ENCODE results near the gene UTY.

The UTY gene

DNA sequence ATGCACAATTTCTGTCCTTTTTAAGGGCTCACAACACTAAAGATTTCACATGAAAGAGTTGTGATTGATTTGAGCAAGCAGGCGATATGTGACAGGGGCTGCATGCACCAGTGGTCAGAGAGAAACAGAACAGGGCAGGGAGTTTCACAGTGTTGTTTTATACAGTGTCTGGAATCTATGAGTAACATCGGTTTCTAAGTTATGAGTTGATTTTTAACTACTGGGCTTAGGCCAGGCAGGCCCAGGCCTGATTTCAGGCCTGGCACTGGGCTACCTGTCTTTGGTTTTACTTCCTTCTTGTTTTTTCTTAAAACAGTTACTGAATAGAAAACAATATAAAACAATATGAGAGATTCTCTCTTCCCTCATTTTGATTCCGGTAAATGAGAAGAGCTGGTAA lies 13.9 kb upstream of the UTY start (continued):
- TF ChIP-seq SNAI2 (CRISPR knock-in tag; IDR thresholded peaks at IDR 0.05): no peak

DNA sequence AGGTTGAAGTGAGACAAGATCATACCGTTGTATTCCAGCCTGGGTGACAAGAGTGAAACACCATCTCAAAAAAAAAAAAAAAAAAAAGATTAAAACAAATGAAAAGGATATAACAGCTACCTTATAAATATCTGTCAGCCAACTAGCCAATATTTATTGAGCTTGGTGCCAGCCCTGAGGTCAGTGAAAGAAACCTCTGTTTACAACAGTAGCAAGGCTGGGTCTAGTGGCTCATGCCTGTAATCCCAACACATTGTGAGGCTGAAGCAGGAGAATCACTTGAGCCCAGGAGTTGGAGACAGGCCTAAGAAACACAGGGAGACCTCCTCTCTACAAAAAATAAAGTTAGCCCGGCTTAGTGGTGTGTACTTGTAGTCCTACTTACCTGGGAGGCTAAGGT lies 12.6 kb upstream of the UTY start:
- ATAC-seq: no peak
- TF ChIP-seq, protein P1, sequence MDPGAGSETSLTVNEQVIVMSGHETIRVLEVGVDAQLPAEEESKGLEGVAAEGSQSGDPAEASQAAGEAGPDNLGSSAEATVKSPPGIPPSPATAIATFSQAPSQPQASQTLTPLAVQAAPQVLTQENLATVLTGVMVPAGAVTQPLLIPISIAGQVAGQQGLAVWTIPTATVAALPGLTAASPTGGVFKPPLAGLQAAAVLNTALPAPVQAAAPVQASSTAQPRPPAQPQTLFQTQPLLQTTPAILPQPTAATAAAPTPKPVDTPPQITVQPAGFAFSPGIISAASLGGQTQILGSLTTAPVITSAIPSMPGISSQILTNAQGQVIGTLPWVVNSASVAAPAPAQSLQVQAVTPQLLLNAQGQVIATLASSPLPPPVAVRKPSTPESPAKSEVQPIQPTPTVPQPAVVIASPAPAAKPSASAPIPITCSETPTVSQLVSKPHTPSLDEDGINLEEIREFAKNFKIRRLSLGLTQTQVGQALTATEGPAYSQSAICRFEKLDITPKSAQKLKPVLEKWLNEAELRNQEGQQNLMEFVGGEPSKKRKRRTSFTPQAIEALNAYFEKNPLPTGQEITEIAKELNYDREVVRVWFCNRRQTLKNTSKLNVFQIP (CRISPR knock-in tag; IDR thresholded peaks at IDR 0.05; ENCODE audit: borderline replicate concordance, low read depth): no peak
- TF ChIP-seq ZFP30 (CRISPR knock-in tag; IDR thresholded peaks at IDR 0.05) (no peak), TCF4 (CRISPR knock-in tag; IDR thresholded peaks at IDR 0.05; ENCODE audit: borderline replicate concordance) (no peak), CSDC2 (CRISPR knock-in tag; IDR thresholded peaks at IDR 0.05) (no peak), BACH2 (CRISPR knock-in tag; IDR thresholded peaks at IDR 0.05; ENCODE audit: borderline replicate concordance) (no peak), OSR1 (CRISPR knock-in tag; IDR thresholded peaks at IDR 0.05) (no peak), GLIS3 (CRISPR knock-in tag; IDR thresholded peaks at IDR 0.05) (no peak), ARNTL (CRISPR knock-in tag; IDR thresholded peaks at IDR 0.05; ENCODE audit: borderline replicate concordance, low read depth) (no peak), ISL1 (CRISPR knock-in tag; IDR thresholded peaks at IDR 0.05) (no peak), ZNF8 (CRISPR knock-in tag; IDR thresholded peaks at IDR 0.05) (no peak)

DNA sequence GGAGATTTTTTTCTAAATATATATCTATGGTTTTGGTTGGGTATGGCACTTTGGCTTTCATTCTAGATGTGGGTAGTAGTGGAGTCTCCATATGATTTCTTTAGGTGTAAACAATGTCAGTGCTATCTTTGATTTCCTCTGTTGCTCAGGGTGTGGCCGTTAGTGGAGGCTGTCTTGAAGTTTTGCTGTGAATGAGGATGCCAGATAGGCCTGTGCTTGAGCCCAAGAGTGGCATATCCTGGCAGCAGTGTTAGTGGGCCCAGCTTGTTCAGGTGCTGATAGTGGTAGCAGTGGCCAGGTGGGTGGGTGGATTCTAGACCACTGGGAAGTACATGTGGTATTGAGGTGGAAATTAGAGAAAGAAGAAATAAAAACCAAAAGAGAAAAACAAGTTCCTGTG lies 8.9 kb upstream of the UTY start:
- ATAC-seq: no peak
- TF ChIP-seq BACH2 (CRISPR knock-in tag; IDR thresholded peaks at IDR 0.05; ENCODE audit: borderline replicate concordance) (no peak), ZNF70 (CRISPR knock-in tag; IDR thresholded peaks at IDR 0.05) (no peak), TOX (CRISPR knock-in tag; IDR thresholded peaks at IDR 0.05; ENCODE audit: borderline replicate concordance) (no peak), ZFP30 (CRISPR knock-in tag; IDR thresholded peaks at IDR 0.05) (no peak), ISL1 (CRISPR knock-in tag; IDR thresholded peaks at IDR 0.05) (no peak), RARB (CRISPR knock-in tag; IDR thresholded peaks at IDR 0.05) (no peak), ARNTL (CRISPR knock-in tag; IDR thresholded peaks at IDR 0.05; ENCODE audit: borderline replicate concordance, low read depth) (no peak), ZNF8 (CRISPR knock-in tag; IDR thresholded peaks at IDR 0.05) (no peak), ZC3H10 (CRISPR knock-in tag; IDR thresholded peaks at IDR 0.05) (no peak), ZFP3 (CRISPR knock-in tag; IDR thresholded peaks at IDR 0.05) (no peak), PPARA (CRISPR knock-in tag; IDR thresholded peaks at IDR 0.05; ENCODE audit: borderline replicate concordance) (no peak), ESRRG (CRISPR knock-in tag; IDR thresholded peaks at IDR 0.05) (no peak), OSR1 (CRISPR knock-in tag; IDR thresholded peaks at IDR 0.05) (no peak), GLIS3 (CRISPR knock-in tag; IDR thresholded peaks at IDR 0.05) (no peak)
- TF ChIP-seq, protein P1 (CRISPR knock-in tag; IDR thresholded peaks at IDR 0.05; ENCODE audit: borderline replicate concordance, low read depth): no peak
- TF ChIP-seq, protein P2, sequence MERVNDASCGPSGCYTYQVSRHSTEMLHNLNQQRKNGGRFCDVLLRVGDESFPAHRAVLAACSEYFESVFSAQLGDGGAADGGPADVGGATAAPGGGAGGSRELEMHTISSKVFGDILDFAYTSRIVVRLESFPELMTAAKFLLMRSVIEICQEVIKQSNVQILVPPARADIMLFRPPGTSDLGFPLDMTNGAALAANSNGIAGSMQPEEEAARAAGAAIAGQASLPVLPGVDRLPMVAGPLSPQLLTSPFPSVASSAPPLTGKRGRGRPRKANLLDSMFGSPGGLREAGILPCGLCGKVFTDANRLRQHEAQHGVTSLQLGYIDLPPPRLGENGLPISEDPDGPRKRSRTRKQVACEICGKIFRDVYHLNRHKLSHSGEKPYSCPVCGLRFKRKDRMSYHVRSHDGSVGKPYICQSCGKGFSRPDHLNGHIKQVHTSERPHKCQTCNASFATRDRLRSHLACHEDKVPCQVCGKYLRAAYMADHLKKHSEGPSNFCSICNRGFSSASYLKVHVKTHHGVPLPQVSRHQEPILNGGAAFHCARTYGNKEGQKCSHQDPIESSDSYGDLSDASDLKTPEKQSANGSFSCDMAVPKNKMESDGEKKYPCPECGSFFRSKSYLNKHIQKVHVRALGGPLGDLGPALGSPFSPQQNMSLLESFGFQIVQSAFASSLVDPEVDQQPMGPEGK (CRISPR knock-in tag; IDR thresholded peaks at IDR 0.05; ENCODE audit: borderline replicate concordance): no peak
- TF ChIP-seq, protein P3, sequence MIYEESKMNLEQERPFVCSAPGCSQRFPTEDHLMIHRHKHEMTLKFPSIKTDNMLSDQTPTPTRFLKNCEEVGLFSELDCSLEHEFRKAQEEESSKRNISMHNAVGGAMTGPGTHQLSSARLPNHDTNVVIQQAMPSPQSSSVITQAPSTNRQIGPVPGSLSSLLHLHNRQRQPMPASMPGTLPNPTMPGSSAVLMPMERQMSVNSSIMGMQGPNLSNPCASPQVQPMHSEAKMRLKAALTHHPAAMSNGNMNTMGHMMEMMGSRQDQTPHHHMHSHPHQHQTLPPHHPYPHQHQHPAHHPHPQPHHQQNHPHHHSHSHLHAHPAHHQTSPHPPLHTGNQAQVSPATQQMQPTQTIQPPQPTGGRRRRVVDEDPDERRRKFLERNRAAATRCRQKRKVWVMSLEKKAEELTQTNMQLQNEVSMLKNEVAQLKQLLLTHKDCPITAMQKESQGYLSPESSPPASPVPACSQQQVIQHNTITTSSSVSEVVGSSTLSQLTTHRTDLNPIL (CRISPR knock-in tag; IDR thresholded peaks at IDR 0.05; ENCODE audit: low read depth): no peak
- TF ChIP-seq, protein P4, sequence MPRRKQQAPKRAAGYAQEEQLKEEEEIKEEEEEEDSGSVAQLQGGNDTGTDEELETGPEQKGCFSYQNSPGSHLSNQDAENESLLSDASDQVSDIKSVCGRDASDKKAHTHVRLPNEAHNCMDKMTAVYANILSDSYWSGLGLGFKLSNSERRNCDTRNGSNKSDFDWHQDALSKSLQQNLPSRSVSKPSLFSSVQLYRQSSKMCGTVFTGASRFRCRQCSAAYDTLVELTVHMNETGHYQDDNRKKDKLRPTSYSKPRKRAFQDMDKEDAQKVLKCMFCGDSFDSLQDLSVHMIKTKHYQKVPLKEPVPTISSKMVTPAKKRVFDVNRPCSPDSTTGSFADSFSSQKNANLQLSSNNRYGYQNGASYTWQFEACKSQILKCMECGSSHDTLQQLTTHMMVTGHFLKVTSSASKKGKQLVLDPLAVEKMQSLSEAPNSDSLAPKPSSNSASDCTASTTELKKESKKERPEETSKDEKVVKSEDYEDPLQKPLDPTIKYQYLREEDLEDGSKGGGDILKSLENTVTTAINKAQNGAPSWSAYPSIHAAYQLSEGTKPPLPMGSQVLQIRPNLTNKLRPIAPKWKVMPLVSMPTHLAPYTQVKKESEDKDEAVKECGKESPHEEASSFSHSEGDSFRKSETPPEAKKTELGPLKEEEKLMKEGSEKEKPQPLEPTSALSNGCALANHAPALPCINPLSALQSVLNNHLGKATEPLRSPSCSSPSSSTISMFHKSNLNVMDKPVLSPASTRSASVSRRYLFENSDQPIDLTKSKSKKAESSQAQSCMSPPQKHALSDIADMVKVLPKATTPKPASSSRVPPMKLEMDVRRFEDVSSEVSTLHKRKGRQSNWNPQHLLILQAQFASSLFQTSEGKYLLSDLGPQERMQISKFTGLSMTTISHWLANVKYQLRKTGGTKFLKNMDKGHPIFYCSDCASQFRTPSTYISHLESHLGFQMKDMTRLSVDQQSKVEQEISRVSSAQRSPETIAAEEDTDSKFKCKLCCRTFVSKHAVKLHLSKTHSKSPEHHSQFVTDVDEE (CRISPR knock-in tag; IDR thresholded peaks at IDR 0.05): no peak

Data from SK-N-SH treated with all-trans-retinoic acid at 6 μM for 48 hours (cell line).